Panc1 (cell line): ENCODE measurements around the gene ARL15. TPM values are rescaled to one million over a fixed set of nuclear protein-coding genes. Genes with fewer than 3 reads are reported as not detected.
A peak's percentile ranks its signal among the peaks of the same experiment; 100 is the strongest.

Experiments
- ATAC-seq: fragments of 200-7000 bp; cut with Tn5 transposase; 2 replicates; pipeline ENCODE4 v1.9.1; 2020; ENCODE audit warnings: mild to moderate bottlenecking, moderate library complexity
- BruUV-seq: library from RNA; stranded (reverse); fragments of 400-500 nt; replicated peaks from 2 replicates; lab custom pipeline; 2021; lab: Mats Ljungman, UMichigan
- CTCF ChIA-PET: fragments of 300-600 bp; sonication (Branson Sonifier 250); formaldehyde crosslinking; loops from one replicate; lab custom pipeline; 2022; ENCODE audit warnings: antibody characterized with exemption; lab: Charles Lee
- POLR2A ChIA-PET: fragments of 300-600 bp; sonication (Branson Sonifier 250); formaldehyde crosslinking; loops from one replicate; lab custom pipeline; 2022; ENCODE audit warnings: antibody characterized with exemption; lab: Charles Lee
- DNase-seq: peaks from one replicate; pipeline ENCODE4 v3.0.0-alpha.2; 2010; ENCODE audit warnings: low read depth, low spot score
- H3K27ac ChIP-seq: 2 replicates; pipeline ENCODE4 v1.5.1; 2011; ENCODE audit warnings: mild to moderate bottlenecking, low read length, inconsistent platforms
- H3K27me3 ChIP-seq: fragments of 200-500 bp; sonication (Bioruptor generic); 2 replicates; pipeline ENCODE4 v1.6.0; 2014; ENCODE audit warnings: low read length, inconsistent platforms; ENCODE audit not compliant: control insufficient read depth, insufficient read depth
- H3K36me3 ChIP-seq: fragments of 200-500 bp; sonication (Bioruptor generic); 2 replicates; pipeline ENCODE4 v1.5.1; 2014; ENCODE audit warnings: inconsistent platforms, mild to moderate bottlenecking, low read length, moderate library complexity; ENCODE audit not compliant: control insufficient read depth, insufficient read depth
- H3K4me1 ChIP-seq: 2 replicates; pipeline ENCODE4 v1.5.1; 2011; ENCODE audit warnings: inconsistent platforms, mild to moderate bottlenecking, low read length, moderate library complexity; ENCODE audit not compliant: control insufficient read depth, insufficient read depth
- H3K4me3 ChIP-seq, 2 experiments: 2 replicates each; pipeline ENCODE4 v1.5.1; 2011 to 2012; ENCODE audit warnings: low read depth in 2 of 2, low read length in 2 of 2, mild to moderate bottlenecking in 2 of 2, inconsistent platforms in 1 of 2, moderate library complexity in 1 of 2
- H3K9me3 ChIP-seq: fragments of 200-500 bp; sonication (Bioruptor generic); 2 replicates; pipeline ENCODE4 v1.5.1; 2014; ENCODE audit warnings: low read depth, mild to moderate bottlenecking, inconsistent platforms, low read length, moderate library complexity; ENCODE audit not compliant: control insufficient read depth, insufficient read depth
- CTCF ChIP-seq: fragments of 450-650 bp; IDR thresholded peaks from 2 replicates; pipeline ENCODE4 v1.5.1; 2017; ENCODE audit warnings: mild to moderate bottlenecking
- POLR2AphosphoS5 ChIP-seq: IDR thresholded peaks from 2 replicates; pipeline ENCODE4 v1.6.1; 2012; ENCODE audit warnings: mild to moderate bottlenecking, low read depth, low read length, moderate library complexity
- REST ChIP-seq, 2 experiments: IDR thresholded peaks; 2 replicates each; pipeline ENCODE4 v1.6.1; 2011 to 2012; ENCODE audit warnings: low read depth in 2 of 2, control low read depth in 1 of 2, low read length in 1 of 2, mild to moderate bottlenecking in 1 of 2, moderate library complexity in 1 of 2; ENCODE audit not compliant: insufficient read depth in 1 of 2
- SIN3A ChIP-seq: IDR thresholded peaks from 2 replicates; pipeline ENCODE4 v1.6.1; 2012; ENCODE audit warnings: low read depth, mild to moderate bottlenecking, low read length, moderate library complexity, borderline replicate concordance; ENCODE audit not compliant: insufficient read depth
- TCF7L2 ChIP-seq: IDR thresholded peaks from 2 replicates; pipeline ENCODE4 v1.6.1; 2011; ENCODE audit warnings: mild to moderate bottlenecking, low read depth, low read length, inconsistent platforms
- in situ Hi-C: cut with HindIII; loops from 2 replicates; pipeline ENCODE4 v1.10.0; 2016; ENCODE audit warnings: low sequenced_read_pairs, low pct_unique_long_range_greater_than_20kb
- intact Hi-C: fragments of 100-400 bp; cut with micrococcal nuclease; formaldehyde crosslinking; loops from one replicate; pipeline ENCODE4 v1.10.0; 2022; ENCODE audit not compliant: unreplicated experiment
- total RNA-seq: library from RNA; stranded (reverse); gene quantifications from one replicate; pipeline ENCODE4 v1.2.1, GENCODE V29; 2021; ENCODE audit not compliant: unreplicated experiment

Gene ARL15
- total RNA-seq, 1 experiment from 2014 or later: 16.5 TPM

GRCh38 chr5:53884417-53884816, 426.0 kb downstream of the ARL15 start:
- DNase-seq (no peak), ATAC-seq (no peak)
- Histone ChIP-seq H3K27ac (no peak overlapping the region), H3K27me3 (no peaks in the 10 kb centered on the region; the same call in 1 of the 2 replicates), H3K4me3 (no peak overlapping the region), H3K36me3 (no peaks in the 10 kb centered on the region), H3K4me1 (no peaks in the 10 kb centered on the region), H3K9me3 (no peaks in the 10 kb centered on the region)
- in situ Hi-C loops (no loop called here), intact Hi-C loops (loop anchor here (10.0 kb wide), 1 partner anchor 400 kb away; the partner anchor contains the start of gene FST)
- ChIA-PET POLR2A (no interaction called here), CTCF (no interaction called here)
- TSS peak; percentile 57 for BruUV-seq
- TF ChIP-seq SIN3A: no peak
- TF ChIP-seq CTCF: no peak
- TF ChIP-seq POLR2AphosphoS5: no peak
- TF ChIP-seq REST (IDR thresholded peaks at IDR 0.05; ENCODE audit: insufficient read depth in 1 of 2, low read depth in 2 of 2, low read length in 1 of 2): no peak
- TF ChIP-seq TCF7L2: no peak

- Histone ChIP-seq H3K27ac (no peak overlapping the region), H3K4me1 (no peaks in the 10 kb centered on the region), H3K9me3 (no peaks in the 10 kb centered on the region), H3K27me3 (no peaks in the 10 kb centered on the region; the same call in 1 of the 2 replicates), H3K36me3 (no peaks in the 10 kb centered on the region), H3K4me3 (no peak overlapping the region)
- DNase-seq (no peak), ATAC-seq (no peak)
- no TSS peak for BruUV-seq
- intact Hi-C loops: loop anchor here (10.0 kb wide), 1 partner anchor 398 kb away; the partner anchor contains the start of gene FST
- POLR2A ChIA-PET: no interaction called here
- TF ChIP-seq TCF7L2 (no peak), POLR2AphosphoS5 (no peak)
- in situ Hi-C loops: no loop called here
- CTCF ChIA-PET: no interaction called here
These were observed 427.7 kb downstream of the ARL15 start for GRCh38 chr5:53882676-53883031.

- TF ChIP-seq CTCF: no peak
- TF ChIP-seq SIN3A: no peak
- TF ChIP-seq REST (IDR thresholded peaks at IDR 0.05; ENCODE audit: insufficient read depth in 1 of 2, low read depth in 2 of 2, low read length in 1 of 2): no peak
- TF ChIP-seq TCF7L2: no peak
- no peak for TF ChIP-seq POLR2AphosphoS5
- CTCF ChIA-PET: no interaction called here
- Histone ChIP-seq H3K4me3 (no peak overlapping the region), H3K9me3 (no peaks in the 10 kb centered on the region), H3K27me3 (no peaks in the 10 kb centered on the region; the same call in 1 of the 2 replicates), H3K27ac (no peak overlapping the region), H3K36me3 (no peaks in the 10 kb centered on the region), H3K4me1 (no peaks in the 10 kb centered on the region)
- in situ Hi-C loops (no loop called here), intact Hi-C loops (loop anchor here (10.0 kb wide), 1 partner anchor 397 kb away; the partner anchor contains the start of gene FST)
- DNase-seq: no peak
- POLR2A ChIA-PET: no interaction called here
- no peak for ATAC-seq
- BruUV-seq: no TSS peak
These were observed 428.2 kb downstream of the ARL15 start for GRCh38 chr5:53882006-53882675.
